GM18507 (cell line): ENCODE data around the gene SNUPN.
"Not testable (repeated sequence)": the region's sequence is repeated elsewhere in the genome, so short reads cannot be mapped to it uniquely, and the experiment has no call there.

ENCODE experiments used
- DNase-seq: peaks from one replicate; pipeline ENCODE4 v3.0.0; 2011; ENCODE audit warnings: low read depth; ENCODE audit not compliant: insufficient read length; ENCODE audit errors: extremely low spot score
- FAIRE-seq: peaks from 2 replicates; lab custom pipeline; 2011; peaks lifted over from hg19 to GRCh38; lab: Jason Lieb, UNC

SNUPN gene

DNA sequence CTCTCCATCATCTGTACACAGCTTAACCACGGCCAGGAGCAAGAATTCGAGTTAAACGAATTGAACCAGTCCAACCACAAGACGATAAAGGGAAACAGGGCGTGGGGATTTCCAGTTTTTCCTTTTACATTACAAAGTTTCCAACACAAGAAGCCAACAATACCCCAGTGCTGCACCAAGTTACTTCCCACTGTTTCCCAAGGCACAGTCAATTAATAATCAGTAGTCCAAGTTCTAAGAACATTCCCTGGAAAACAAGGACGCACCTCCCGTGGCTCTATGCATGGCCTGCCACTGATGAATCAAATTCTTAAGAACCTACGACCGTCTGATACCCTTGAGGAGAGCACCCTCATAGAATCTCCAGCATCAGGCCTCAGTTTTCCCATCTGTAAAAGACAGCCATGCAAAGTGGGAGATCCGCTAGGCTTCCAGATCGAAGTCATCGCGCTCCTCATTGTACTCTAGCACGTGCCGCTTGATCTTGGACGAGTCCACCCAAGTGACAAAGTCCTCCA is 13.7 kb upstream of the SNUPN start:
- DNase-seq, result no peak

DNA sequence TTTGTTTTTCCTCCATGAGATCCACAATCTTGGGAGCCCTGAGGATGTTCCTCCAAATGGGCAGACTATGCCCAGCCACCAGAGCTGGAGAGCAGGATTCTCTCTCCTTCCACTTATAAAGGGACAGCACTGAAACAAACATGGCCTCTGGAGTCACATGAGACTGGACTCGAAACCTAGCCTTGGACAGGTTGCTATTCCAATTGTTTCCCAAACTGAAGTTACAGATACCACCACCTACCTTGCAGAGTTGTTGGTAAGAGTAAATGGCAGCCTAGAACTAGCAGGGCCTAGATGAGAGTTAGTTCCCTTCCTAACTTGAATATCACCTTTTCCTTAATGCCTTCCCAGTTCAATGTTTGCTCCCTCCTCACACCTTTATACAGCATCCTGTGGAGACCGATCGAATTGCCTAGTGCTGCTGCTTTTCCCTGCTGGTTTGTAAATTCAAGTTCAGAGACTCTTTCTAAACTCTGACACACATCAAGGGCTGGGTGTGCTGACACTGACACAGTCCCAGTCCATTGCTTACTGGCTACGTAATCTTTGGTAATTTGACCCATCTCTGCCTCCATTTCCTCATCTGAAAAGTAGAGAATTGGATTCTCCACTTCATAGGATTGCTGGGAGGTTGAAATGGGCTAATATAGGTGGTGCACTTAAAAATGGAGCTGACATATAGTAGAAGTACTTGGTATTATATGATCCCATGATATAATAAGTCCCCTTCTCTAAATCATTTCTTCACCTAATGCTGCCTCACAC is 11.9 kb upstream of the SNUPN start:
- DNase-seq, result no peak

More for the DNA sequence above, 13.7 kb upstream of the SNUPN start:
- FAIRE-seq, result peak; percentile 29

DNA sequence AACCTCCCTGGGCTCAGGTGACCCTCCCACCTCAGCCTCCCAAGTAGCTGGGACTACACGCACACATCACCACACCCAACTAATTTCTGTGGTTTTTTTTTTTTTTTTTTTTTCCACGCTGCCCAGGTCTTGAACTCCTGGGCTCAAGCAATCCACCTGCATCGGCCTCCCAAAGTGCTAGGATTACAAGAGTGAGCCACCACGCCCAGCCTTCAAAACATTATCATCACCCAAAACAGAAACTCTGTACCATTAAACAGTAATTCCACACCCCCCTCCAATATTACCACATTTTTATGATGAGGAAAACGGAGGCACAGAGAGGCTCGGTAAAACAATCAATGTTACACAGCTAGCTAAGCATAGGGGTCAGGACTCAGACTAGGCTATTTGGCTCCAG is 10.5 kb upstream of the SNUPN start:
- DNase-seq (no peak), FAIRE-seq (no peak)

More for the DNA sequence above, 11.9 kb upstream of the SNUPN start:
- no peak for FAIRE-seq

DNA sequence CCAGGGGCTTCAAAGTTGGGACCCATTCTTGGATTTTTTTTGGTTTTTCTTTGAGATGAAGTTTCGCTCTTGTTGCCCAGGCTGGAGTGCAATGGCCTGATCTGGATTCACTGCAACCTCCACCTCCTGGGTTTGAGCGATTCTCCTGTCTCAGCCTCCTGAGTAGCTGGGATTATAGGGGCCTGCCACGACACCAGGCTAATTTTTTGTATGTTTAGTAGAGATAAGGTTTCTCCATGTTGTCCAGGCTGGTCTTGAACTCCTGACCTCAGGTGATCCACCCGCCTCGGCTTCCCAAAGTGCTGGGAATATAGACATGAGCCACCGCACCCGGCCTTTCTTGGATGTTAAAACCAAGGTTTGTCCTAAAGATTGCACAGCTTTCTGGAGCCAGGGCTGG is 8.4 kb upstream of the SNUPN start:
- FAIRE-seq, result not testable (repeated sequence)

DNA sequence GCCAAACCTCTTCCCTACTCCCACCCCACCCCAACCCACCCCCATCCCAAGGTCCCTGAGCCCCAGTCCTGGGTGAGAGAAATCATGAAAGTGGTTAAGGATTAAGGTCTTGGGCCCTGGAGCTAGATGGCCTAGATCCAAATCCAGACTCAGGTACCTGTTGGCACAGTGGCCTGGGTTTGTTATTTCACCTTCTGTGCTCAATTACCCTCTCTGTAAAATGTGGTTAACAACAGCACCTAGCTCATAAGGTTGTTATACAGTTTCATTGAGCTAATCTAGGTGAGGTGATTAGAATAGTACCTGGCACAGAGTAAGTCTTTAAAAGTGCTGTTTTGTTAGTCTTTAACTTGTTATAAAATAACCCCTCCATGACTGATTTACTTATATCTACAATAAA is 6.4 kb upstream of the SNUPN start:
- no peak for FAIRE-seq

More for the DNA sequence above, 8.4 kb upstream of the SNUPN start:
- DNase-seq, result not testable (repeated sequence)

DNA sequence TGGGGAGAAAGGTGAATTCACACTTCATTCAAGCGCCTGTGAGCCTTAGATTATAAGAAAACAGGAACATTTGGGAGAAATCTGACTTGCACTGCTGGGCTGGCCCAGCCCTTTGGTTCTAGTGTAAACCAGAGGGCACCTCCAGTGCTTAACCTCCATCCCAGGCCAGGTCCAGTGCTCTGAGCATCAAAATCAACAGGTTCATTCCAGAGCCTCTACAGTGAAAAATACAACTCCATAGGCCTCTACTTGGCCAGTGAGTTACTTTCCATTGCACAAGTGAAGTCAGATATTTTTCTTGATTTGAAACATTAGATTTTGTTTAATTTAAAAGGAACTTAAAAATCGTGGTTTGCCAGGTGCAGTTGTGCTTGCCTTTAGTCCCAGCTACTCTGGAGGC is 3.0 kb downstream of the SNUPN start:
- FAIRE-seq, result no peak
- no peak for DNase-seq

More for the DNA sequence above, 6.4 kb upstream of the SNUPN start:
- no peak for DNase-seq

DNA sequence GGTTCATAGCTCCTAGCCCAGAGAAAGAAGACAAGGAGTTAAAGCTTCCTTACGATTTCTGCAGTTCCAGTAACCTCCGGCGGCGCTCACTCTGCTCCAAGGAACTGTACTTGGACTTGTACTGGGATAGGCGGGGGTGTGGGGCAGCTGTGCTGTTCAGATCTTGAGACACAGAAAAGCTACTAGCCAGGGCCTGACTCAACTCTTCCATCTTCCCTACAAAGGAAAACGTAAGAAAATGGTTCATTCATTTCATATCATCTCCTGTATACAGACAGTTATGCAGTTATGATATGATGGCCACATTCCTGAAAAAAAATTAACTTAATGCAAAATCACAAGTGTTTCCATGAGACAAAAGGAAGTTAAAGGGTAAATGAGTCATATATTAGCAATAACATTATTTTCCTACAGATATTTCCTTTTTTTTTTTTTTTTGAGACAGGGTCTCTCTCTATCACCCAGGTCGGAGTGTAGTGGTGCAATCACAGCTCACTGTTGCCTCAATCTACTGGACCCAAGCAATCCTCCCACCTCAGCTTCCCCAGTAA is 4.6 kb downstream of the SNUPN start:
- no peak for FAIRE-seq
- no peak for DNase-seq

DNA sequence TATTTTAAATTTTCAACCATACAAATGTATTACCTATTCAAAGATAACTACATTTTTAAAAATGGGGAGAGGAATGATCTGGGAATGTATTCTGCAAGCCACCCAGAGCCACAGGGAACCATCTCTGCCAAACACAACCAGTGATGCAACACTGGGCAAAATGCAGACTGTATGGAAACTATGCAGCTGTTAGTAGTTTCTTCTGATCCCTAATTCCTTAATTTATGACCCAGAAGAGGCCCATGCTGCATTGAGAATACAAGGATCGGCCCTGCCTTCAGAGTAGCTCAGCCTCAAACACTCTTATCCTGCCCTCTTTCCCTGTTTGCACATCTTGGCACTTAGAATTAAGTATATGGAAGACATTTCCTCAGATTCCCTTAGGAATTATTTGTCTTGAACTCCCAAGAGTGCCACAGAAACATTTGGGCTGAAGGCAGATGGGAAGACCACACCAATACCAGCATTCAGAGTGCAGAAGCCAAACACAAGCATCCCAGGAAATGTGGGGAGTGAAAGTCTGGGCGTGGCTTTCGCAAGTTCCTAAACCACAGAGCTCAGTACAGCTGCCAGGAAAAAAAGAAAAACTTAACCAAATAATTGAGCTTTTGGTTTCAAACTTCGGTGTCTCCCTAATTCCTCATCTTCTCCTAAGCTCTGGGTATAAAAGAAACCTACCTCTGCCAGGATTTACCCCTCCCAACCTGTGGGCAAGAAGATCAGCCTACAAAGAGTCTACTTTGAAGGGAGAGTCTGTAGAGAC is 5.3 kb downstream of the SNUPN start:
- DNase-seq, result no peak
- FAIRE-seq, result no peak

DNA sequence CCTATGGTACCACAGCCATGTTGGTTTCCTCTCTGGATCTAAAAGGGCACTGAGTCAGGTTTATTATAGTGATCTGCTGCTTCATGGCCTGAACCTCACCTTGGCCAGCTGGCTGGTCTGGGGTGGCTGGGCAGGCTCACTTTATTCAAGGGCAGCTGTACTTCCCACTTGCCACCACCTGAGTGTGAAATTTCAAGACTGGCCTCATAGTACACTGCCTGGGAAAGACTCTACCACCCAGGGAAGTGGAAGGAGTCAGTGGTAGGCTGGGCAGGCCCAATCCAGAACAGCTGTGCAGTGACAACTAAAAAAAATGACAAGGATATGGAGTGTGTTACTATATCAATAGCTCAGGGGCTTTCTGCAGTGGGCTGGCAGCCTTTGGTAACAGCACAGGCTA is 8.8 kb downstream of the SNUPN start:
- DNase-seq, result no peak
- no peak for FAIRE-seq

DNA sequence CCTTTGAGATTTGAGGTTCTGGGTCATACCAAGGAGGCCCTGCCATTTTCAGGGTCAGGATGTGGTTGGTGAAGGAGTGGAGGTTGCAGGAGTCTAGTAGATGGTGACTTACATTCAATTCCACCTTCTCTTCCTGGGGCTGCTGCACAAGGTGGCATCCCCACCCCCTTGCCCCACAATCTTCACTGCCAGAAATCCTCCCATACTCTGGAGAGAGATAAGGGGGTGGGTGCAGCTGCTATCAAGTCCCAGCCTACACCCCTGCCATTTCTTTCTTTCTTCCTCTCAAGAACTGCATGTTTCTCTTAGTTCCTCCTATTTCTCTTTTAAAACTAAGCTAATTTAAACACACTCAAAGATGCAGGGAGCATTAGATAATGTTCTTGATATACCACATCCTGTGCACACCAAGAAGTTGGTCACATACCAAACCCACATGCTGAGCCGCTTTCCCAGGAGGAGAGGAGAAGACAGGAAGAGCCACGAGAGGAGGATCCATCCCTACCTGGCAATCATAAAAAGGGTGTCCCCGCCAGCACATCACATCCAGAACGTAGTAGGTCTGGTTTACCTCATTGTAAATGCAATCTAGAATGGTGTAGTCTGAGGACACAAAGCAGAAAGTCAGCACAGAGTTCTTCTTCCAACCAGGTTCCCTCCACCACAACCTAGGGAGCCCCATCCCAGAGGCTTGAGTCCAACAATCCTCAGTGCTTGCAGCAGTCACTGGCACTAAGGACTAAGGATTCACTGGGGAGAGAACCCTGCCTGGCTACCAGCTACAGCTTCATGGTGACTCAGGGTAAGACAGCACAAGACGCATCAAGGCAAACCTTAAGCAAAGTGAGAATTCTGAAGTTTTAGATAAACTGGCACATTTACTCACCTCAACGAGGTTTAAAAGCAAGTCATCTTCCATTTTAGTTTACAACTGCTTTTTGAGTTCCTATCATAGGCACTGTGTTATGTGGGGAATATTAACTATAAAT is 18.5 kb downstream of the SNUPN start:
- FAIRE-seq, result no peak
- DNase-seq, result no peak

DNA sequence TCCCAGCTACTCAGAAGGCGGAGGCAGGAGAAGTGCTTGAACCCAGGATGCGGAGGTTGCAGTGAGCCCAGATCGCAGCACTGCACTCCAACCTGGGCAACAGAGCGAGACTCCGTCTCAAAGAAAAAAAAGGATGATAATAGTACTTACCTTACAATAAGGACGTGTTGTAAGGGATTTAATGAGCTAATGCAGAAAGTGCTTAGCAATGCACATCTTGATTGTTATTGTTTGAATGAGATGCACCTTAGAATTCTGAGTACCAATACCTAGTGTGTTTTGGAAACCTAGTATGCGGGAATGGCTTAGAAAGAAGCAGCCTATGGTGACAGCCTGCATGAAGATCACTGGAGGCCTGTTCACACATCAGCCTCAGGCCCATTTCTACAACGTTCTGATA is 19.5 kb downstream of the SNUPN start:
- no peak for FAIRE-seq

DNA sequence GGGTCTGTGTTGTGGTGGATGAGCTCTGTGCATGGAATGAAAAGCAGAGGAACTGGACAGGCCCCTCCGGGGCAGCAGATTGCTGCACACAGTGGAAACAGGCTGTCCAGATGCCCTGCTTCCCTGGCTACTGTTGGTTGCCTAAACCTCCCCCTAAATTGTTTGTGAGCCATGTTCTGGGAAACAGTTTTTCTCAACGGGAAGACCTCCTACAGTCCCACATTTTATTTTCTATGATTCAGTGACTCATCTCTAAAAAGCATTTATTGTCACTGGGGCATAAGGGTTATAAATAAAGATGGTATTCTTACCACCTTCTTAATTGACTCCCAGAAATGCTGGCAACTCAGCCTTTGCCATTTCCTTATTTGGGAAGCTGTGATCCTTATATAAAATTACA is 26.1 kb downstream of the SNUPN start:
- FAIRE-seq, result no peak

More for the DNA sequence above, 19.5 kb downstream of the SNUPN start:
- no peak for DNase-seq

DNA sequence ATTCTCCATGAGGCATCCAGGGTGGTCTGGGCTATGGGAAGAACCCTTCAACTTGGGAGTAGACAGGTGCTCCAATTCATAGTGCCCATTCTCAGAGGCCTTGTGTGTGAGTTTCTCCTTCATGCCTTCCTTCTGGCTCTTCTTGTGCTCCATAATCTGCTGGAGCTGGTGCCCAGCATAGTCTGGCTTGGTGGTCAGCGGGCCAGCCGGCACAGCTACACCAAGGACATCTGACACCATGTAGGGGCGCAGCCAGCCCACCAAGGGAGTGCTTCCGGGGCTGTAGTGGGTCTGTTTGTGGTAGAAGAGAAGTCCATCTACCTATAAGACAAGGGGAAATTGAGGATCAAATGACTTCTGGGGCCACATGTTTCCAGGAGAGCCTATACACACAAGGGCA is 27.2 kb downstream of the SNUPN start:
- no peak for FAIRE-seq
- no peak for DNase-seq

More for the DNA sequence above, 26.1 kb downstream of the SNUPN start:
- no peak for DNase-seq

DNA sequence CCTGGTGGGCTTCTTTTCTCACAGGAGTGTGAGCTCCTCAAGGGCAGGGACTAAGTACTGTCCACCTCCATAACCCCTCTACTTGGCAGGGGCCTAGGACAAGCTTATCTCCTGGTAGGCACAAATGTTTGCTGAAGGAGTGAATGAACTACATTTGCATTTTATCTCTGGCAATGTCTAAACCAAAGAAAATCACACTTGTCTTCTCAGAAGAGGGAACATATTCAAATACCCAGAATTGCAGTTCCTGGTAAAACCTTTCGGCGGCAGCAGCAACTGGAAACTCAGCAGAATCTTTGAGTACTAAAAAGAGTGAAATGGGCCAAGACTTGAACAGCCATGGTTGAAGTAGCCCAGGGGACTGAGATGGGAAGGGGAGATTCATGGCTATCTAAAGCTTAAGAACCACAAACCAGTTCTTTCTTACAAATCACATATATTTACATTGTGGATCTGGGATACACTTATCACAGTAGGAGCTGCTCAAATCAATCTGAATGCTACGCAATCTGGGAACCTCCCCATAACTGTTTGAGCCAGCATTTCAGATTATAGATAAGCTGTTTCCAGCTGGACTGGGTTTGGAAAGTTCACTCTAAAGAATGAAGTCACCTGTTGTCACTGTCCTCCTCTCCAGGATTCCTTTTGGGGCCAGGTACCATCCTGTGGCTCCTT is 27.7 kb downstream of the SNUPN start:
- no peak for FAIRE-seq

DNA sequence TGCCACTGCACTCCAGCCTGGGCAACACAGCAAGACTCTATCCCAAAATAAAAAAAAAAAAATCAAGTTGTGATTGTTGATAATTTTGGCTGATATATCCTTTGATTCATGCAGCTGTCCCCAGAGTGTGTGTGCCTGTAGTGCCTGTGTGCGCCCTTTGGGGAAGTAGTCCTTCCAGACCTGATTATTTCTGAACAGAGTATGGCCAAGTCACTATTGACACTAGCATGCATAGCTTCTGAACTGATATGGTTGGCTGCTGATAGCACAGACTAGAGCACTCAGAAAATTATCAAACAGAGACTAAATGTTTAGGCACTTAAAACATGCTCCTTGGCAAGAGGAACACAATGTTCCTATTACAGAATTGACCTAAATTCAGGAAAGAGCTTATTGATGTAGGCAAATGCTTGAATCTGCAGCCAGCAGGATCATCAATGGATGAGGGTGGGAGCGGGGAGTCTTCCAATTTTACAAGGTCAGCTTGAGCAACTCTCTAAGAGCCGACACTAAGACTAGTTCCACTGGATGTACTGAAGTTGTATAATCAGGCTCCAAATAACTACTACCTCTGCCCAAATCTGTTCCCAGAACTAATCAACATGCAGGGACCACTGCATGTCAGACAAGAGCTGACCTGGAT is 28.7 kb downstream of the SNUPN start:
- no peak for DNase-seq
- no peak for FAIRE-seq

More for the DNA sequence above, 27.7 kb downstream of the SNUPN start:
- no peak for DNase-seq

DNA sequence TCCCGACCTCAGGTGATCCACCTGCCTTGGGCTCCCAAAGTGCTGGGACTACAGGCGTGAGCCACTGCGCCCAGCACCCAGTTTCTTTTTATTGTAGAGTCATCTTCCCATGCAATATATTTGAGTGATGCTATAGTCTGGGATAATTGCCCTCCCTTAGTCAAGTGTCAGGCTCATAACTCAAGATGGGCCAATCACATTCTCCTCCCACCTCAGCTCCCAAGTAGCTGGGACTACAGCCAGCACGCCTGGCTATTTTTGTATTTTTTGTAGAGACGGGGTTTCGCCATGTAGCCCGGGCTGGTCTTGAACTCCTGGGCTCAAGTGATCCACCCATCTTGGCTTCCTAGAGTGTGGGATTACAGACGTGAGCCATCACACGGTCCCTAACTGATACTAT is 31.2 kb downstream of the SNUPN start:
- DNase-seq (no peak), FAIRE-seq (no peak)

DNA sequence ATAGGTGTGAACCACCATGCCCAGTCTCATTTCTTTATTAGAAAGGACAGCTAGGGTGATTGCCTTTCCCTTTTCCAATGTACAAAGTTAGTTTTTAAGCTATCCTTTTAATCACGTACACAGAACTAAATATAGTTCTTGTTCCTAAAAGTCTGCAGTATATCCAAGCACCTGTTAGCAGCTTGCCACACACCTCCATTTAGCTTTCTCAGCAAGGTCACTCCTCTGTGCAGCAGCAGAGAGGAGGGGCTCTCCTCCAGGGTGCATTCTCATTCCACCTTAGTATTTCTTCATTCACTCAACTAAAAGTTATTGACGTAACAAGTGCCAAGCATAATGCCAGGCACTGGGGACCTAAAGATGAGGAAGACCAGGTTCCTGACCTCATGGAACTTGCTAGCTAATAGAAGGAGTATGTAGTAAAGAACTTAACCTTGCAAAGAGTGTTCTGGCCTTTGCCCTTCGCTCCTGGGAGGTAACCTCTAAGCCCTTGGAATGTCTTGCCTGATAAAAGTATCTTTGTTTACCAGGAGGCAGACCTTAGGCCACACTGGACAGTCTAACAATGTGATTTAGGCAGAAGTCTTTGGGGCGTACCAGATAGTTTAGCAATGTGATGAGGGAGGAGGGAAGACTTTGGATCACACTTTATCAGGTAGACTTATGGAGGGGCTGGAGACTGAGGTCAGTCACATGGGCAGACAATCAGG is 33.7 kb downstream of the SNUPN start:
- no peak for FAIRE-seq
- no peak for DNase-seq

DNA sequence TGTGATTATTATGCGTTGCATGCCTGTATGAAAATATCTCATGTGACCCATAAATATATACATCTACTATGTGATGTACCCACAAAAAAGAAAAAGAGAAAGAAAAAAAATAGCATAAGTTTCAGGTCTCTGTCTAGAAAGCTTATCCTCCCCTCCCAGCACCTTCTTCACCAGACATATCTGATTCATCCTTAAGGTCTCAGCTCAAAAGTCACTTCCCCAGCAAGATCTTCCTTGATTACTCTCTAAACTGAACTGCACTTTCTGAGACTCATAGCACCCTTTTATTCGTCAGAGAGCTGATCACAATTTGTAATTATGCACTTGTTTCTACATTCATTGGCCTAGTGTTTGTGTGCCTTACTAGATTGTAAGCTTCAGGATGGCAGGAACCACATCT is 35.3 kb downstream of the SNUPN start:
- FAIRE-seq (no peak), DNase-seq (no peak)
